Measurements from ENCODE around the gene ARNT2.

DNA sequence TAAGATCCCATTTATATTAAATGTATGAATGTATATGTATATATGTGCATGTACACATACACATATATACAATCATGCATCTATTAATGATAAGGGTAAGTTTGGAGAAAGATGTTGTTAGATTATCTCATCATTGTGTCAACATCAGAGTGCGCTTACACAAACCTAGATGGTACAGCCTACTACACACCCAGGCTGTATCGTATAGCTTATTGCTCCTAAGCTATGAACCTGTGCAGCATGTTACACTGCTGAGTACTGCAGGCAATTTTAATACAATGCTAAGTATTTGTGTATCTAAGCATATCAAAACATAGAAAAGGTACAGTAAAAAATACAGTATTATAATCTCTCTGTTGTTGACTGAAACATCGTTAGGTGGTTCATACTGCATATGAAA lies 233.6 kb downstream of the ARNT2 start:
- TF ChIP-seq, protein P1, sequence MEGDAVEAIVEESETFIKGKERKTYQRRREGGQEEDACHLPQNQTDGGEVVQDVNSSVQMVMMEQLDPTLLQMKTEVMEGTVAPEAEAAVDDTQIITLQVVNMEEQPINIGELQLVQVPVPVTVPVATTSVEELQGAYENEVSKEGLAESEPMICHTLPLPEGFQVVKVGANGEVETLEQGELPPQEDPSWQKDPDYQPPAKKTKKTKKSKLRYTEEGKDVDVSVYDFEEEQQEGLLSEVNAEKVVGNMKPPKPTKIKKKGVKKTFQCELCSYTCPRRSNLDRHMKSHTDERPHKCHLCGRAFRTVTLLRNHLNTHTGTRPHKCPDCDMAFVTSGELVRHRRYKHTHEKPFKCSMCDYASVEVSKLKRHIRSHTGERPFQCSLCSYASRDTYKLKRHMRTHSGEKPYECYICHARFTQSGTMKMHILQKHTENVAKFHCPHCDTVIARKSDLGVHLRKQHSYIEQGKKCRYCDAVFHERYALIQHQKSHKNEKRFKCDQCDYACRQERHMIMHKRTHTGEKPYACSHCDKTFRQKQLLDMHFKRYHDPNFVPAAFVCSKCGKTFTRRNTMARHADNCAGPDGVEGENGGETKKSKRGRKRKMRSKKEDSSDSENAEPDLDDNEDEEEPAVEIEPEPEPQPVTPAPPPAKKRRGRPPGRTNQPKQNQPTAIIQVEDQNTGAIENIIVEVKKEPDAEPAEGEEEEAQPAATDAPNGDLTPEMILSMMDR (IDR thresholded peaks at IDR 0.05; ENCODE audit: low read depth, low read length) = no peak
- TF ChIP-seq POLR2A (IDR thresholded peaks at IDR 0.05; ENCODE audit: extremely low read depth, insufficient read length) = no peak
- TF ChIP-seq, protein P2, sequence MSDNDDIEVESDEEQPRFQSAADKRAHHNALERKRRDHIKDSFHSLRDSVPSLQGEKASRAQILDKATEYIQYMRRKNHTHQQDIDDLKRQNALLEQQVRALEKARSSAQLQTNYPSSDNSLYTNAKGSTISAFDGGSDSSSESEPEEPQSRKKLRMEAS (IDR thresholded peaks at IDR 0.05; ENCODE audit: low read depth, low read length) = no peak

Data from NB4 (cell line).